Left kidney (tissue), 8 donors: ENCODE measurements around the gene ALKBH2. TPM values are rescaled to one million over a fixed set of nuclear protein-coding genes. Genes with fewer than 3 reads are reported as not detected.
A peak's percentile ranks its signal among the peaks of the same experiment; 100 is the strongest.

Source experiments
- DNase-seq: peaks from one replicate; pipeline ENCODE4 v3.0.0-alpha.2; 2013
- long read RNA-seq, 8 donors: transcript quantifications; one replicate each; lab custom pipeline, GENCODE V29; 2026
- polyA plus RNA-seq: library from polyadenylated mRNA; unstranded; fragments of 120-200 nt; gene quantifications from one replicate; pipeline ENCODE4 v1.2.1, GENCODE V29; 2013; ENCODE audit not compliant: insufficient read length

ALKBH2 gene
- polyA plus RNA-seq, result 30.0 TPM
- long read RNA-seq, donor 1, transcript ALKBH2-201 (4 exons, 1,030 nt), result major isoform, 6 of 16 reads
- long read RNA-seq, donor 1, partial matches to known transcripts, result 6 of 16 reads
- long read RNA-seq, donor 1, other reads (novel, unspliced or antisense), result 0 of 16 reads
- long read RNA-seq, donor 2, partial matches to known transcripts, result 5 of 12 reads
- long read RNA-seq, donor 2, other reads (novel, unspliced or antisense), result 0 of 12 reads
- long read RNA-seq, donor 3, transcript ALKBH2-202 (4 exons, 1,159 nt), result major isoform, 5 of 106 reads
- long read RNA-seq, donor 3, partial matches to known transcripts, result 86 of 106 reads
- long read RNA-seq, donor 3, other reads (novel, unspliced or antisense), result 10 of 106 reads
- long read RNA-seq, donor 4, partial matches to known transcripts, result 0 of 1 reads
- long read RNA-seq, donor 4, other reads (novel, unspliced or antisense), result 0 of 1 reads
- long read RNA-seq, donor 5, transcript ALKBH2-202 (4 exons, 1,159 nt), result minor isoform, 6 of 31 reads
- long read RNA-seq, donor 5, transcript ALKBH2-201 (4 exons, 1,030 nt), result major isoform, 9 of 31 reads
- long read RNA-seq, donor 5, partial matches to known transcripts, result 11 of 31 reads
- long read RNA-seq, donor 5, other reads (novel, unspliced or antisense), result 0 of 31 reads
- long read RNA-seq, donor 6, transcript ALKBH2-202 (4 exons, 1,159 nt), result major isoform, 8 of 21 reads
- long read RNA-seq, donor 6, partial matches to known transcripts, result 6 of 21 reads
- long read RNA-seq, donor 6, other reads (novel, unspliced or antisense), result 0 of 21 reads
- long read RNA-seq, donor 7, transcript ALKBH2-202 (4 exons, 1,159 nt), result major isoform, 11 of 31 reads
- long read RNA-seq, donor 7, partial matches to known transcripts, result 5 of 31 reads
- long read RNA-seq, donor 7, other reads (novel, unspliced or antisense), result 6 of 31 reads
- long read RNA-seq, donor 8, partial matches to known transcripts, result 0 of 3 reads
- long read RNA-seq, donor 8, other reads (novel, unspliced or antisense), result 0 of 3 reads

GRCh38 chr12:109093022-109093918 lies at the start of gene ALKBH2:
ALKBH2 (minus strand) TSS chr12:109093472; CDS start chr12:109092786, 686 bp downstream.
- DNase-seq, result peak; percentile 91

- no peak for DNase-seq
These were observed 47.3 kb upstream of the ALKBH2 start for GRCh38 chr12:109140560-109140959.

GRCh38 chr12:109139791-109140190 lies 46.5 kb upstream of the ALKBH2 start:
- no peak for DNase-seq

GRCh38 chr12:109139360-109139759 lies 46.1 kb upstream of the ALKBH2 start:
- DNase-seq, result no peak

- DNase-seq, result no peak
These were observed 43.8 kb upstream of the ALKBH2 start for GRCh38 chr12:109137055-109137454.

GRCh38 chr12:109134186-109134917 lies 41.1 kb upstream of the ALKBH2 start:
- no peak for DNase-seq

- DNase-seq, result peak; percentile 55
These were observed 38.1 kb upstream of the ALKBH2 start for GRCh38 chr12:109131154-109132050.

- no peak for DNase-seq
These were observed 37.3 kb upstream of the ALKBH2 start for GRCh38 chr12:109130297-109131153.

GRCh38 chr12:109127533-109128242 lies 34.4 kb upstream of the ALKBH2 start:
- no peak for DNase-seq

- no peak for DNase-seq
These were observed 33.5 kb upstream of the ALKBH2 start for GRCh38 chr12:109126784-109127183.

GRCh38 chr12:109125791-109126190 lies 32.5 kb upstream of the ALKBH2 start:
- no peak for DNase-seq

GRCh38 chr12:109124878-109125648 lies 31.8 kb upstream of the ALKBH2 start:
- DNase-seq, result no peak

GRCh38 chr12:109121346-109121880 lies 28.1 kb upstream of the ALKBH2 start:
- no peak for DNase-seq

- no peak for DNase-seq
These were observed 27.3 kb upstream of the ALKBH2 start for GRCh38 chr12:109120557-109120956.

GRCh38 chr12:109120095-109120494 lies 26.8 kb upstream of the ALKBH2 start:
- no peak for DNase-seq

- DNase-seq, result no peak
These were observed 23.3 kb upstream of the ALKBH2 start for GRCh38 chr12:109116611-109116949.
